GM12891 (cell line): ENCODE data around the gene PRR35.
"Not testable (repeated sequence)": the region's sequence is repeated elsewhere in the genome, so short reads cannot be mapped to it uniquely, and the experiment has no call there.

Experiments used
- DNase-seq: peaks from one replicate; pipeline ENCODE4 v3.0.0; 2011; ENCODE audit warnings: low spot score; ENCODE audit not compliant: insufficient read length
- FAIRE-seq: peaks from 2 replicates; lab custom pipeline; 2011; peaks lifted over from hg19 to GRCh38; lab: Jason Lieb, UNC
- PAX5 ChIP-seq: IDR thresholded peaks from 2 replicates; pipeline ENCODE4 v1.6.1; 2011; ENCODE audit warnings: low read length, moderate library complexity, mild to moderate bottlenecking; ENCODE audit not compliant: insufficient read depth, severe bottlenecking
- POLR2A ChIP-seq: IDR thresholded peaks from 2 replicates; pipeline ENCODE4 v1.6.1; 2011; ENCODE audit warnings: low read depth, low read length, control low read depth
- POLR2AphosphoS5 ChIP-seq: IDR thresholded peaks from 2 replicates; pipeline ENCODE4 v1.6.1; 2011; ENCODE audit warnings: low read depth, low read length, control low read depth
- POU2F2 ChIP-seq: IDR thresholded peaks from 2 replicates; pipeline ENCODE4 v1.6.1; 2011; ENCODE audit warnings: low read depth, mild to moderate bottlenecking, control low read depth, low read length, moderate library complexity
- SPI1 ChIP-seq: IDR thresholded peaks from 2 replicates; pipeline ENCODE4 v1.6.1; 2011; ENCODE audit warnings: low read depth, low read length, control low read depth
- TAF1 ChIP-seq: IDR thresholded peaks from 2 replicates; pipeline ENCODE4 v1.6.1; 2011; ENCODE audit warnings: low read depth, low read length, control low read depth

Gene PRR35

GRCh38 chr16:593807-594206, 33.6 kb downstream of the PRR35 start:
- no peak for FAIRE-seq
- DNase-seq, result no peak
- no peak for TF ChIP-seq PAX5
- no peak for TF ChIP-seq POLR2AphosphoS5
- TF ChIP-seq POLR2A, result no peak
- no peak for TF ChIP-seq SPI1
- no peak for TF ChIP-seq POU2F2
- no peak for TF ChIP-seq TAF1

GRCh38 chr16:595094-595528, 34.9 kb downstream of the PRR35 start:
- FAIRE-seq, result no peak
- TF ChIP-seq SPI1 (no peak), POLR2AphosphoS5 (no peak), TAF1 (no peak), POU2F2 (no peak), PAX5 (no peak), POLR2A (no peak)
- DNase-seq, result no peak

GRCh38 chr16:595942-596735, 35.9 kb downstream of the PRR35 start:
- FAIRE-seq (no peak), DNase-seq (no peak)
- TF ChIP-seq TAF1, result no peak
- no peak for TF ChIP-seq PAX5
- TF ChIP-seq POLR2A, result no peak
- TF ChIP-seq SPI1, result no peak

GRCh38 chr16:596736-597060, 36.5 kb downstream of the PRR35 start:
- no peak for FAIRE-seq
- no peak for TF ChIP-seq POLR2A
- no peak for TF ChIP-seq SPI1
- TF ChIP-seq POLR2AphosphoS5, result no peak
- no peak for TF ChIP-seq PAX5
- TF ChIP-seq TAF1, result no peak
- TF ChIP-seq POU2F2, result no peak
- no peak for DNase-seq

GRCh38 chr16:597655-598054, 37.5 kb downstream of the PRR35 start:
- not testable (repeated sequence) for DNase-seq, FAIRE-seq

GRCh38 chr16:598823-599739, 38.9 kb downstream of the PRR35 start:
- no peak for DNase-seq
- TF ChIP-seq POLR2AphosphoS5 (no peak), SPI1 (no peak), POU2F2 (no peak), POLR2A (no peak), PAX5 (no peak), TAF1 (no peak)
- no peak for FAIRE-seq

GRCh38 chr16:600781-601180, 40.6 kb downstream of the PRR35 start:
- FAIRE-seq (peak; percentile 66), DNase-seq (no peak)
- no peak for TF ChIP-seq POLR2A
- TF ChIP-seq SPI1, result no peak
- no peak for TF ChIP-seq POLR2AphosphoS5
- no peak for TF ChIP-seq POU2F2
- TF ChIP-seq TAF1, result no peak
- no peak for TF ChIP-seq PAX5

GRCh38 chr16:603933-604332, 43.7 kb downstream of the PRR35 start:
- no peak for TF ChIP-seq POLR2AphosphoS5
- no peak for TF ChIP-seq TAF1
- no peak for TF ChIP-seq SPI1
- no peak for TF ChIP-seq PAX5
- TF ChIP-seq POLR2A, result no peak
- TF ChIP-seq POU2F2, result no peak
- FAIRE-seq, result no peak

GRCh38 chr16:606656-607307, 46.6 kb downstream of the PRR35 start:
- FAIRE-seq, result no peak

More at GRCh38 chr16:603933-604332, 43.7 kb downstream of the PRR35 start:
- DNase-seq, result no peak

More at GRCh38 chr16:606656-607307, 46.6 kb downstream of the PRR35 start:
- TF ChIP-seq SPI1 (no peak), POU2F2 (no peak), TAF1 (no peak), POLR2AphosphoS5 (no peak), POLR2A (no peak)
- no peak for DNase-seq
